Calu3 (cell line): Measurements from ENCODE around the gene C11orf91. TPM values are rescaled to one million over a fixed set of nuclear protein-coding genes. Genes with fewer than 3 reads are reported as not detected.
A peak's percentile ranks its signal among the peaks of the same experiment; 100 is the strongest.

Source experiments
- BruUV-seq: library from RNA; stranded (reverse); fragments of 400-500 nt; replicated peaks from 2 replicates; lab custom pipeline; 2021; lab: Mats Ljungman, UMichigan
- CTCF ChIA-PET: fragments of 300-600 bp; sonication (Branson Sonifier 250); formaldehyde crosslinking; loops from one replicate; lab custom pipeline; 2022; ENCODE audit warnings: antibody characterized with exemption; lab: Charles Lee
- DNase-seq: peaks from one replicate; pipeline ENCODE4 v3.0.0; 2022
- H3K27ac Mint-ChIP-seq: one replicate; pipeline ENCODE4 v1.8.0; 2022; ENCODE audit warnings: mixed read lengths; ENCODE audit not compliant: unreplicated experiment
- H3K27me3 Mint-ChIP-seq: one replicate; pipeline ENCODE4 v1.8.0; 2022; ENCODE audit warnings: mixed read lengths; ENCODE audit not compliant: unreplicated experiment
- H3K36me3 Mint-ChIP-seq: one replicate; pipeline ENCODE4 v1.8.0; 2022; ENCODE audit warnings: mild to moderate bottlenecking, moderate library complexity, mixed read lengths; ENCODE audit not compliant: insufficient read depth, unreplicated experiment
- H3K4me1 Mint-ChIP-seq: one replicate; pipeline ENCODE4 v1.8.0; 2022; ENCODE audit warnings: mild to moderate bottlenecking, low read depth, mixed read lengths; ENCODE audit not compliant: unreplicated experiment
- H3K4me3 Mint-ChIP-seq: one replicate; pipeline ENCODE4 v1.8.0; 2022; ENCODE audit warnings: mild to moderate bottlenecking, low read depth, moderate library complexity, mixed read lengths; ENCODE audit not compliant: unreplicated experiment
- H3K9me3 Mint-ChIP-seq: one replicate; pipeline ENCODE4 v1.8.0; 2022; ENCODE audit warnings: low read depth, mixed read lengths; ENCODE audit not compliant: unreplicated experiment
- CTCF ChIP-seq: fragments of 200-600 bp; IDR thresholded peaks from one replicate; pipeline ENCODE4 v1.8.0; 2022; ENCODE audit warnings: antibody characterized with exemption; ENCODE audit not compliant: unreplicated experiment
- intact Hi-C: fragments of 100-400 bp; cut with micrococcal nuclease; formaldehyde crosslinking; loops from one replicate; pipeline ENCODE4 v1.10.0; 2022; ENCODE audit not compliant: unreplicated experiment
- total RNA-seq: library from RNA; stranded (reverse); gene quantifications from 2 replicates; pipeline ENCODE4 v1.2.3, GENCODE V29; 2022

Gene C11orf91
- total RNA-seq, 1 experiment from 2014 or later, result 5.8 TPM

- no TSS peak for BruUV-seq
- no peak for DNase-seq
- Mint-ChIP-seq H3K4me3 (peak overlapping the region; percentile 76), H3K27me3 (no peaks in the 10 kb centered on the region), H3K4me1 (peaks cover 88% of the 10 kb centered on the region), H3K9me3 (no peaks in the 10 kb centered on the region), H3K36me3 (peaks cover 91% of the 10 kb centered on the region), H3K27ac (peak overlapping the region; percentile 92)
- TF ChIP-seq CTCF, result no peak
- intact Hi-C loops, result no loop called here
- CTCF ChIA-PET, result interaction anchor here (1.6 to 1.8 kb wide), 2 partner anchors 35 to 45 kb away, joined by 4 to 5 read pairs; no protein-coding TSS in a partner anchor
These were observed 3.5 kb downstream of the C11orf91 start for GRCh38 chr11:33696931-33697638.

- BruUV-seq, result no TSS peak
- H3K4me3 Mint-ChIP-seq, result peak overlapping the region; percentile 76
- peaks cover 88% of the 10 kb centered on the region for H3K4me1 Mint-ChIP-seq
These were observed 4.2 kb downstream of the C11orf91 start for GRCh38 chr11:33696411-33696810.

GRCh38 chr11:33695051-33695566 lies 5.5 kb downstream of the C11orf91 start:
- H3K9me3 Mint-ChIP-seq, result no peaks in the 10 kb centered on the region
- intact Hi-C loops, result no loop called here
- CTCF ChIA-PET, result interaction anchor here (0.9 to 2.1 kb wide), 7 partner anchors 10 to 47 kb away, joined by 3 to 13 read pairs (median 4); no protein-coding TSS in a partner anchor
- no peaks in the 10 kb centered on the region for H3K27me3 Mint-ChIP-seq
- BruUV-seq, result TSS peak; percentile 12
- DNase-seq, result peak; percentile 75
- peak overlapping the region; percentile 76 for H3K4me3 Mint-ChIP-seq
- H3K27ac Mint-ChIP-seq, result peak overlapping the region; percentile 92
- peaks cover 91% of the 10 kb centered on the region for H3K36me3 Mint-ChIP-seq
- TF ChIP-seq CTCF, result no peak
- peaks cover 93% of the 10 kb centered on the region for H3K4me1 Mint-ChIP-seq

More at GRCh38 chr11:33696411-33696810, 4.2 kb downstream of the C11orf91 start:
- CTCF ChIA-PET, result interaction anchor here (0.7 to 2.1 kb wide), 4 partner anchors 18 to 46 kb away, joined by 3 to 13 read pairs (median 4); no protein-coding TSS in a partner anchor
- Mint-ChIP-seq H3K9me3 (no peaks in the 10 kb centered on the region), H3K27ac (peak overlapping the region; percentile 92), H3K27me3 (no peaks in the 10 kb centered on the region), H3K36me3 (peaks cover 91% of the 10 kb centered on the region)
- intact Hi-C loops, result no loop called here
- peak; percentile 60 for DNase-seq
- no peak for TF ChIP-seq CTCF

- H3K27ac Mint-ChIP-seq, result peak overlapping the region; percentile 92
These were observed 6.1 kb downstream of the C11orf91 start for GRCh38 chr11:33694346-33695050.

More at GRCh38 chr11:33694346-33695050, 6.1 kb downstream of the C11orf91 start:
- DNase-seq, result peak; percentile 40
- no TSS peak for BruUV-seq
- H3K36me3 Mint-ChIP-seq, result peaks cover 91% of the 10 kb centered on the region
- TF ChIP-seq CTCF, result no peak
- peaks cover 93% of the 10 kb centered on the region for H3K4me1 Mint-ChIP-seq
- CTCF ChIA-PET, result interaction anchor here (0.9 to 2.1 kb wide), 5 partner anchors 11 to 48 kb away, joined by 3 to 13 read pairs (median 4); no protein-coding TSS in a partner anchor
- no peaks in the 10 kb centered on the region for H3K27me3 Mint-ChIP-seq
- intact Hi-C loops, result loop anchor here (5.0 kb wide), 1 partner anchor 437 kb away; the partner anchor contains the start of gene HIPK3
- H3K9me3 Mint-ChIP-seq, result no peaks in the 10 kb centered on the region
- H3K4me3 Mint-ChIP-seq, result peak overlapping the region; percentile 76
